IMR-90 (cell line): ENCODE results near the gene SBSN. TPM values are rescaled to one million over a fixed set of nuclear protein-coding genes. Genes with fewer than 3 reads are reported as not detected.

Experiments
- ATAC-seq: fragments of 200-7000 bp; cut with Tn5 transposase; 2 replicates; pipeline ENCODE4 v1.9.1; 2020; ENCODE audit warnings: low read depth, mild to moderate bottlenecking, moderate library complexity
- BruUV-seq: library from RNA; stranded (reverse); fragments of 400-500 nt; replicated peaks from 2 replicates; lab custom pipeline; 2021; lab: Mats Ljungman, UMichigan
- CTCF ChIA-PET: fragments of 300-600 bp; formaldehyde crosslinking; extraction: SDS; loops from one replicate; lab custom pipeline; 2021; ENCODE audit warnings: antibody characterized with exemption; lab: Yijun Ruan, JAX
- POLR2A ChIA-PET: fragments of 300-600 bp; sonication (Branson Sonifier 250); formaldehyde crosslinking; loops from one replicate; lab custom pipeline; 2022; ENCODE audit warnings: antibody characterized with exemption; ENCODE audit not compliant: unreplicated experiment; lab: Charles Lee
- DNase-seq: peaks from one replicate; pipeline ENCODE4 v3.0.0; 2013
- H2AFZ ChIP-seq: replicated peaks from 2 replicates; pipeline ENCODE3; 2013; ENCODE audit warnings: low read length, mild to moderate bottlenecking; ENCODE audit not compliant: poor library complexity
- H2AK5ac ChIP-seq: 2 replicates; pipeline ENCODE4 v1.6.1; 2013; ENCODE audit warnings: low read depth, low read length, inconsistent platforms
- H2AK9ac ChIP-seq: replicated peaks from 2 replicates; pipeline ENCODE3; 2013; ENCODE audit warnings: mild to moderate bottlenecking, low read depth, low read length, moderate library complexity; ENCODE audit not compliant: poor library complexity
- H2BK120ac ChIP-seq: 2 replicates; pipeline ENCODE4 v1.6.1; 2013; ENCODE audit warnings: low read depth, low read length, inconsistent platforms
- H2BK15ac ChIP-seq: 3 replicates; pipeline ENCODE4 v1.6.1; 2013; ENCODE audit warnings: low read depth, low read length, inconsistent platforms
- H2BK20ac ChIP-seq: 2 replicates; pipeline ENCODE4 v1.6.1; 2013; ENCODE audit warnings: low read depth, mild to moderate bottlenecking, inconsistent platforms, low read length, moderate library complexity
- H2BK5ac ChIP-seq: 2 replicates; pipeline ENCODE4 v1.6.1; 2013; ENCODE audit warnings: mild to moderate bottlenecking, low read depth, low read length, inconsistent platforms; ENCODE audit not compliant: poor library complexity, severe bottlenecking
- H3K14ac ChIP-seq: replicated peaks from 2 replicates; pipeline ENCODE4 v1.6.1; 2013; ENCODE audit warnings: low read depth, low read length, inconsistent platforms
- H3K18ac ChIP-seq: 2 replicates; pipeline ENCODE4 v1.6.1; 2013; ENCODE audit warnings: low read depth, low read length, control low read depth
- H3K23ac ChIP-seq: 2 replicates; pipeline ENCODE4 v1.6.1; 2013; ENCODE audit warnings: low read depth, low read length, inconsistent platforms
- H3K27ac ChIP-seq: 2 replicates; pipeline ENCODE4 v1.5.1; 2013; ENCODE audit warnings: mild to moderate bottlenecking, control low read depth, low read length; ENCODE audit not compliant: insufficient read depth
- H3K27me3 ChIP-seq: 2 replicates; pipeline ENCODE4 v1.6.1; 2013; ENCODE audit warnings: low read length; ENCODE audit not compliant: control insufficient read depth, insufficient read depth
- H3K36me3 ChIP-seq: 2 replicates; pipeline ENCODE4 v1.6.1; 2013; ENCODE audit warnings: low read length, mixed read lengths; ENCODE audit not compliant: control insufficient read depth, insufficient read depth
- H3K4ac ChIP-seq: 2 replicates; pipeline ENCODE4 v1.6.1; 2013; ENCODE audit warnings: low read depth, low read length, inconsistent platforms
- H3K4me1 ChIP-seq: 2 replicates; pipeline ENCODE4 v1.6.1; 2013; ENCODE audit warnings: low read length, mixed read lengths; ENCODE audit not compliant: control insufficient read depth, insufficient read depth
- H3K4me2 ChIP-seq: 2 replicates; pipeline ENCODE4 v1.6.1; 2013; ENCODE audit warnings: low read depth, mild to moderate bottlenecking, control low read depth, low read length, moderate library complexity
- H3K4me3 ChIP-seq: 2 replicates; pipeline ENCODE4 v1.5.1; 2013; ENCODE audit warnings: low read depth, mild to moderate bottlenecking, control low read depth, low read length, moderate library complexity; ENCODE audit not compliant: insufficient read depth
- H3K56ac ChIP-seq: 2 replicates; pipeline ENCODE4 v1.6.1; 2013; ENCODE audit warnings: low read length, inconsistent platforms; ENCODE audit not compliant: insufficient read depth; ENCODE audit errors: extremely low read depth
- H3K79me1 ChIP-seq, 2 experiments: 2 replicates each; pipeline ENCODE4 v1.6.1; 2013; ENCODE audit warnings: low read length in 2 of 2, inconsistent platforms in 1 of 2, low read depth in 1 of 2
- H3K9ac ChIP-seq: 2 replicates; pipeline ENCODE4 v1.6.1; 2013; ENCODE audit warnings: low read depth, low read length, control low read depth
- H3K9me1 ChIP-seq: 2 replicates; pipeline ENCODE4 v1.6.1; 2013; ENCODE audit warnings: low read length, inconsistent platforms; ENCODE audit not compliant: insufficient read depth
- H3K9me3 ChIP-seq: 2 replicates; pipeline ENCODE4 v1.6.1; 2013; ENCODE audit warnings: low read length; ENCODE audit not compliant: control insufficient read depth, insufficient read depth
- H4K20me1 ChIP-seq: 2 replicates; pipeline ENCODE4 v1.6.1; 2013; ENCODE audit warnings: low read length, inconsistent platforms; ENCODE audit not compliant: insufficient read depth
- H4K5ac ChIP-seq: 2 replicates; pipeline ENCODE4 v1.6.1; 2013; ENCODE audit warnings: mild to moderate bottlenecking, low read depth, low read length, control low read depth
- H4K8ac ChIP-seq, 2 experiments: 2 replicates each; pipeline ENCODE4 v1.6.1; 2013; ENCODE audit warnings: low read depth in 2 of 2, low read length in 2 of 2, control low read depth in 1 of 2, inconsistent platforms in 1 of 2
- H4K91ac ChIP-seq: 2 replicates; pipeline ENCODE4 v1.6.1; 2013; ENCODE audit warnings: low read depth, low read length, inconsistent platforms; ENCODE audit not compliant: insufficient read depth
- BHLHE40 ChIP-seq: fragments of 150-350 bp; IDR thresholded peaks from 2 replicates; pipeline ENCODE4 v1.6.1; 2016; ENCODE audit warnings: mild to moderate bottlenecking, low read depth, low read length
- CEBPB ChIP-seq: IDR thresholded peaks from 2 replicates; pipeline ENCODE4 v1.6.1; 2012; ENCODE audit warnings: low read depth, low read length, improper control_type of control experiment
- ELK1 ChIP-seq: fragments of 150-350 bp; IDR thresholded peaks from 2 replicates; pipeline ENCODE4 v1.6.1; 2016; ENCODE audit warnings: low read depth, mild to moderate bottlenecking, low read length, moderate library complexity, borderline replicate concordance
- FOS ChIP-seq: fragments of 150-350 bp; IDR thresholded peaks from 2 replicates; pipeline ENCODE4 v1.6.1; 2016; ENCODE audit warnings: low read depth, low read length
- MXI1 ChIP-seq: IDR thresholded peaks from 2 replicates; pipeline ENCODE4 v1.6.1; 2012; ENCODE audit warnings: low read depth, mild to moderate bottlenecking, low read length, moderate library complexity, borderline replicate concordance
- NFE2L2 ChIP-seq: fragments of 150-350 bp; IDR thresholded peaks from 2 replicates; pipeline ENCODE4 v1.6.1; 2016; ENCODE audit warnings: low read depth, mild to moderate bottlenecking, low read length
- RCOR1 ChIP-seq: IDR thresholded peaks from 2 replicates; pipeline ENCODE4 v1.6.1; 2012; ENCODE audit warnings: mild to moderate bottlenecking, low read length, improper control_type of control experiment; ENCODE audit not compliant: insufficient replicate concordance
- RFX5 ChIP-seq: IDR thresholded peaks from 2 replicates; pipeline ENCODE4 v1.8.0; 2012; ENCODE audit warnings: low read depth, mild to moderate bottlenecking, low read length, moderate library complexity
- SMC3 ChIP-seq: fragments of 150-350 bp; IDR thresholded peaks from 2 replicates; pipeline ENCODE4 v1.6.1; 2016; ENCODE audit warnings: low read depth, mild to moderate bottlenecking, antibody characterized with exemption, low read length, moderate library complexity
- USF2 ChIP-seq: fragments of 150-350 bp; IDR thresholded peaks from 2 replicates; pipeline ENCODE4 v1.6.1; 2017; ENCODE audit warnings: mild to moderate bottlenecking, antibody characterized with exemption, low read length, low read depth
- WGBS, 2 experiments: methylation state at CpG; one replicate each; pipeline versions ENCODE4 v1.1.5 to v1.1.7; 2013; ENCODE audit warnings: missing lambda C conversion rate in 2 of 2; ENCODE audit not compliant: insufficient read length in 1 of 2; ENCODE audit errors: extremely low coverage in 2 of 2; 5-methylcytosine and 5-hydroxymethylcytosine counted together
- dilution Hi-C: fragments of 300-500 bp; cut with HindIII; formaldehyde crosslinking; loops from one replicate; pipeline ENCODE4 v1.14.3; 2018; ENCODE audit warnings: low sequenced_read_pairs; ENCODE audit not compliant: unreplicated experiment
- in situ Hi-C: fragments of 300-500 bp; cut with MboI; formaldehyde crosslinking; loops from 3 replicates; pipeline ENCODE4 v1.14.3; 2019; ENCODE audit warnings: low sequenced_read_pairs, inconsistent platforms, mixed read lengths
- intact Hi-C: fragments of 100-400 bp; cut with micrococcal nuclease; formaldehyde crosslinking; loops from 2 replicates; pipeline ENCODE4 v1.10.0; 2022
- polyA plus RNA-seq, 3 experiments: library from polyadenylated mRNA; depleted of rRNA; stranded (reverse); fragments of >200 nt; gene quantifications; 2 replicates each; pipeline ENCODE4 v1.2.3, GENCODE V29; 2012; ENCODE audit warnings: low replicate concordance in 1 of 3
- total RNA-seq: library from RNA; depleted of rRNA; stranded (reverse); fragments of >200 nt; gene quantifications from 2 replicates; pipeline ENCODE4 v1.2.3, GENCODE V29; 2012
- TF ChIP-seq, protein P1 (sequence below): conservative IDR thresholded peaks from 2 replicates; pipeline ENCODE4 v1.5.1; 2012; ENCODE audit warnings: mild to moderate bottlenecking, low read depth, low read length, improper control_type of control experiment

Gene SBSN
- total and polyA plus RNA-seq, 2 of the 4 experiments (the other 2 are of a cell fraction), result 0.72 to 6.4 TPM

- TF ChIP-seq CEBPB, result no peak
- TF ChIP-seq FOS, result no peak
- TF ChIP-seq USF2, result no peak
- TF ChIP-seq SMC3, result no peak
- no peak for TF ChIP-seq BHLHE40
- no peak for TF ChIP-seq NFE2L2
- TF ChIP-seq, protein P1, sequence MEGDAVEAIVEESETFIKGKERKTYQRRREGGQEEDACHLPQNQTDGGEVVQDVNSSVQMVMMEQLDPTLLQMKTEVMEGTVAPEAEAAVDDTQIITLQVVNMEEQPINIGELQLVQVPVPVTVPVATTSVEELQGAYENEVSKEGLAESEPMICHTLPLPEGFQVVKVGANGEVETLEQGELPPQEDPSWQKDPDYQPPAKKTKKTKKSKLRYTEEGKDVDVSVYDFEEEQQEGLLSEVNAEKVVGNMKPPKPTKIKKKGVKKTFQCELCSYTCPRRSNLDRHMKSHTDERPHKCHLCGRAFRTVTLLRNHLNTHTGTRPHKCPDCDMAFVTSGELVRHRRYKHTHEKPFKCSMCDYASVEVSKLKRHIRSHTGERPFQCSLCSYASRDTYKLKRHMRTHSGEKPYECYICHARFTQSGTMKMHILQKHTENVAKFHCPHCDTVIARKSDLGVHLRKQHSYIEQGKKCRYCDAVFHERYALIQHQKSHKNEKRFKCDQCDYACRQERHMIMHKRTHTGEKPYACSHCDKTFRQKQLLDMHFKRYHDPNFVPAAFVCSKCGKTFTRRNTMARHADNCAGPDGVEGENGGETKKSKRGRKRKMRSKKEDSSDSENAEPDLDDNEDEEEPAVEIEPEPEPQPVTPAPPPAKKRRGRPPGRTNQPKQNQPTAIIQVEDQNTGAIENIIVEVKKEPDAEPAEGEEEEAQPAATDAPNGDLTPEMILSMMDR, result no peak
- no peak for TF ChIP-seq MXI1
- no peak for TF ChIP-seq RCOR1
- TF ChIP-seq RFX5, result no peak
- no peak for TF ChIP-seq ELK1
- H3K9ac ChIP-seq, result no peak overlapping the region
- H3K9me3 ChIP-seq, result no peaks in the 10 kb centered on the region
- H2AK9ac ChIP-seq, result no peak overlapping the region
- H2BK15ac ChIP-seq, result no peak overlapping the region
- no peak overlapping the region for H3K23ac ChIP-seq
- H3K4me2 ChIP-seq, result no peak overlapping the region
- intact Hi-C loops, result no loop called here
- H3K27me3 ChIP-seq, result peaks cover 20% of the 10 kb centered on the region
- 0 out of 2 replicates have a peak, but pooled peaks cover 7% of the 10 kb centered on the region for H4K20me1 ChIP-seq
- BruUV-seq, result no TSS peak
- H3K4me1 ChIP-seq, result no peaks in the 10 kb centered on the region
- no peaks in the 10 kb centered on the region for H3K9me1 ChIP-seq
- H4K8ac ChIP-seq, result no peak overlapping the region
- dilution Hi-C loops, result no loop called here
- DNase-seq (no peak), ATAC-seq (no peak)
- peaks cover 3 to 6% of the 10 kb centered on the region in 2 experiments; a peak in 2 of 4 replicates for H3K79me1 ChIP-seq
- no peak overlapping the region for H3K4me3 ChIP-seq
- no peak overlapping the region for H3K56ac ChIP-seq
- H2BK5ac ChIP-seq, result no peak overlapping the region
- H4K91ac ChIP-seq, result no peak overlapping the region
- H3K18ac ChIP-seq, result no peak overlapping the region
- H4K5ac ChIP-seq, result no peak overlapping the region
- no peak overlapping the region for H2AFZ ChIP-seq
- CTCF ChIA-PET, result no interaction called here
- H3K27ac ChIP-seq, result no peak overlapping the region
- no peak overlapping the region for H3K14ac ChIP-seq
- POLR2A ChIA-PET, result no interaction called here
- peaks cover 2% of the 10 kb centered on the region; the same call in 1 of the 2 replicates for H3K36me3 ChIP-seq
- no peak overlapping the region for H3K4ac ChIP-seq
- no peak overlapping the region for H2BK120ac ChIP-seq
- H2AK5ac ChIP-seq, result no peak overlapping the region
- no peak overlapping the region for H2BK20ac ChIP-seq
- in situ Hi-C loops, result no loop called here
- 65% methylated on average over 5 of the region's 13 CpGs; no CpG with 5 or more reads in 1 of the 2 experiments for WGBS, 2 experiments
Measured at GRCh38 chr19:35552534-35553384, 24.6 kb upstream of the SBSN start.
